Measurements from ENCODE around the gene TIE1. TPM values are rescaled to one million over a fixed set of nuclear protein-coding genes. Genes with fewer than 3 reads are reported as not detected.
"Not testable (repeated sequence)": the region's sequence is repeated elsewhere in the genome, so short reads cannot be mapped to it uniquely, and the experiment has no call there.

TIE1 gene
- total RNA-seq, 1 donor from 2014 or later, result 0.36 TPM

DNA sequence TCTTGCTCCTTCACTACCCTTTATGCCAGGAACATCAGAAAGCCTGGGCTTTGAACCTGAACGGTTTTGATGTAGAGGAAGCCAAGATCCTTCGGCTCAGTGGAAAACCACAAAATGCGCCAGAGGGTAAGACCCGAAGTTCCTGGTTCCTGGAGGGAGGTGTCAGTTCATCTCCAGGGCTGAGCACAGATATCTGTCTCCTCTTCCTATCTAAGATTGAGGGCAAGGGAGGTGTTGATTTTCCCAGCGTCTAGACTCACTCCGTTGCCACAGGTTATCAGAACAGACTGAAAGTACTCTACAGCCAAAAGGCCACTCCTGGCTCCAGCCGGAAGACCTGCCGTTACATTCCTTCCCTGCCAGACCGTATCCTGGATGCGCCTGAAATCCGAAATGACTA, 58.9 kb downstream of the TIE1 start:
- intact Hi-C loops (cut with micrococcal nuclease), result loop anchor here (2.0 to 10.0 kb wide), 5 partner anchors 29 to 615 kb away; partner anchors contain the start of genes ATP6V0B, B4GALT2, C1orf50 and DPH2
- Mint-ChIP-seq H3K9me3 (no peaks in the 10 kb centered on the region), H3K36me3 (ENCODE audit: low read depth) (peaks cover 58% of the 10 kb centered on the region), H3K4me3 (peak overlapping the region; percentile 96), H3K27ac (peak overlapping the region; percentile 79), H3K27me3 (ENCODE audit: insufficient read depth) (no peaks in the 10 kb centered on the region), H3K4me1 (ENCODE audit: low read depth) (peaks cover 56% of the 10 kb centered on the region)
- no peak for DNase-seq (ENCODE audit: low spot score)

- Mint-ChIP-seq H3K27ac (peak overlapping the region; percentile 45), H3K36me3 (ENCODE audit: low read depth) (peaks cover 64% of the 10 kb centered on the region), H3K4me1 (ENCODE audit: low read depth) (peaks cover 64% of the 10 kb centered on the region), H3K4me3 (peak overlapping the region; percentile 96), H3K9me3 (no peaks in the 10 kb centered on the region), H3K27me3 (ENCODE audit: insufficient read depth) (no peaks in the 10 kb centered on the region)
- intact Hi-C loops (cut with micrococcal nuclease), result loop anchor here (10.0 kb wide), 3 partner anchors 344 to 614 kb away; partner anchors contain the start of genes ATP6V0B, B4GALT2, DPH2 and ST3GAL3
- DNase-seq (ENCODE audit: low spot score), result no peak
These were observed 59.8 kb downstream of the TIE1 start for GRCh38 chr1:43360616-43361015.

- Mint-ChIP-seq H3K27ac (no peak overlapping the region), H3K4me1 (ENCODE audit: low read depth) (peaks cover 65% of the 10 kb centered on the region), H3K9me3 (no peaks in the 10 kb centered on the region), H3K4me3 (peak overlapping the region; percentile 41), H3K36me3 (ENCODE audit: low read depth) (peaks cover 62% of the 10 kb centered on the region), H3K27me3 (ENCODE audit: insufficient read depth) (no peaks in the 10 kb centered on the region)
- DNase-seq (ENCODE audit: low spot score), result no peak
- intact Hi-C loops (cut with micrococcal nuclease), result loop anchor here (10.0 kb wide), 3 partner anchors 341 to 611 kb away; partner anchors contain the start of genes ATP6V0B, B4GALT2, DPH2 and ST3GAL3
These were observed 62.6 kb downstream of the TIE1 start for GRCh38 chr1:43363283-43363934.

GRCh38 chr1:43363935-43364525, 63.2 kb downstream of the TIE1 start:
- DNase-seq (ENCODE audit: low spot score), result no peak
- Mint-ChIP-seq H3K27ac (peak overlapping the region; percentile 16), H3K4me3 (peak overlapping the region; percentile 41), H3K4me1 (ENCODE audit: low read depth) (peaks cover 69% of the 10 kb centered on the region), H3K36me3 (ENCODE audit: low read depth) (peaks cover 63% of the 10 kb centered on the region), H3K27me3 (ENCODE audit: insufficient read depth) (no peaks in the 10 kb centered on the region), H3K9me3 (no peaks in the 10 kb centered on the region)
- intact Hi-C loops (cut with micrococcal nuclease), result loop anchor here (10.0 kb wide), 3 partner anchors 341 to 611 kb away; partner anchors contain the start of genes ATP6V0B, B4GALT2, DPH2 and ST3GAL3

GRCh38 chr1:43365678-43366077, 64.9 kb downstream of the TIE1 start:
- Mint-ChIP-seq H3K36me3 (ENCODE audit: low read depth) (peaks cover 51% of the 10 kb centered on the region), H3K27me3 (ENCODE audit: insufficient read depth) (no peaks in the 10 kb centered on the region), H3K4me3 (peak overlapping the region; percentile 92), H3K9me3 (no peaks in the 10 kb centered on the region), H3K4me1 (ENCODE audit: low read depth) (peaks cover 59% of the 10 kb centered on the region), H3K27ac (peak overlapping the region; percentile 75)
- intact Hi-C loops (cut with micrococcal nuclease), result loop anchor here (5.0 to 10.0 kb wide), 6 partner anchors 93 to 683 kb away; partner anchors contain the start of genes ATP6V0B, B4GALT2, DPH2 and ST3GAL3
- DNase-seq (ENCODE audit: low spot score), result no peak

- H3K27ac Mint-ChIP-seq, result peak overlapping the region; percentile 75
- peaks cover 46% of the 10 kb centered on the region for H3K36me3 Mint-ChIP-seq (ENCODE audit: low read depth)
- no peaks in the 10 kb centered on the region for H3K27me3 Mint-ChIP-seq (ENCODE audit: insufficient read depth)
- H3K4me1 Mint-ChIP-seq (ENCODE audit: low read depth), result peaks cover 57% of the 10 kb centered on the region
- H3K4me3 Mint-ChIP-seq, result peak overlapping the region; percentile 92
- intact Hi-C loops (cut with micrococcal nuclease), result loop anchor here (5.0 to 10.0 kb wide), 6 partner anchors 94 to 684 kb away; partner anchors contain the start of genes ATP6V0B, B4GALT2, DPH2 and ST3GAL3
- no peaks in the 10 kb centered on the region for H3K9me3 Mint-ChIP-seq
- no peak for DNase-seq (ENCODE audit: low spot score)
These were observed 65.4 kb downstream of the TIE1 start for GRCh38 chr1:43366179-43366578.

DNA sequence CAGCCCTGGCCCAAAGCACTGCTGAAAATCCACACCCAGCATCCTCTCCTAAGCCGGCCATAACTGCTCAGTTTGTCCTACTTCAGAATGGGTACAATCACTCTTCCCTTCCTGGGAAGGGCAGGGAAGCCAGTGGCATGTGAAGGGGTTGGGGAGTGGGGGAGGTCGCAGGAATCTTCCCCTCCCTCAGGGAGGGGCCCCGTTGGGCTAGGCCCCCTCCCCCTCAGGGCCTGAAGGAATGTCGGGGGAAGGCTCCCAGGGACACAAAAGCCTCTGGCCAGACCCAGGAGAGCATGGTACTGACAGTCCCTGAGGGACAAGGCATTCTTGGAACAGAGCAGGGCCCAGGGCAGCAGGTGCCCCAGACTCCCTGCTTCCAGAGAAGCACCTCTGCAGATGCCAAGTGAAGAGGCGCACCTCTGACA, 65.8 kb downstream of the TIE1 start:
- no peak for DNase-seq (ENCODE audit: low spot score)
- Mint-ChIP-seq H3K4me1 (ENCODE audit: low read depth) (peaks cover 53% of the 10 kb centered on the region), H3K4me3 (peak overlapping the region; percentile 92), H3K36me3 (ENCODE audit: low read depth) (peaks cover 42% of the 10 kb centered on the region), H3K9me3 (no peaks in the 10 kb centered on the region), H3K27me3 (ENCODE audit: insufficient read depth) (no peaks in the 10 kb centered on the region), H3K27ac (peak overlapping the region; percentile 86)
- intact Hi-C loops (cut with micrococcal nuclease), result loop anchor here (5.0 to 10.0 kb wide), 6 partner anchors 94 to 684 kb away; partner anchors contain the start of genes ATP6V0B, B4GALT2, DPH2 and ST3GAL3

DNA sequence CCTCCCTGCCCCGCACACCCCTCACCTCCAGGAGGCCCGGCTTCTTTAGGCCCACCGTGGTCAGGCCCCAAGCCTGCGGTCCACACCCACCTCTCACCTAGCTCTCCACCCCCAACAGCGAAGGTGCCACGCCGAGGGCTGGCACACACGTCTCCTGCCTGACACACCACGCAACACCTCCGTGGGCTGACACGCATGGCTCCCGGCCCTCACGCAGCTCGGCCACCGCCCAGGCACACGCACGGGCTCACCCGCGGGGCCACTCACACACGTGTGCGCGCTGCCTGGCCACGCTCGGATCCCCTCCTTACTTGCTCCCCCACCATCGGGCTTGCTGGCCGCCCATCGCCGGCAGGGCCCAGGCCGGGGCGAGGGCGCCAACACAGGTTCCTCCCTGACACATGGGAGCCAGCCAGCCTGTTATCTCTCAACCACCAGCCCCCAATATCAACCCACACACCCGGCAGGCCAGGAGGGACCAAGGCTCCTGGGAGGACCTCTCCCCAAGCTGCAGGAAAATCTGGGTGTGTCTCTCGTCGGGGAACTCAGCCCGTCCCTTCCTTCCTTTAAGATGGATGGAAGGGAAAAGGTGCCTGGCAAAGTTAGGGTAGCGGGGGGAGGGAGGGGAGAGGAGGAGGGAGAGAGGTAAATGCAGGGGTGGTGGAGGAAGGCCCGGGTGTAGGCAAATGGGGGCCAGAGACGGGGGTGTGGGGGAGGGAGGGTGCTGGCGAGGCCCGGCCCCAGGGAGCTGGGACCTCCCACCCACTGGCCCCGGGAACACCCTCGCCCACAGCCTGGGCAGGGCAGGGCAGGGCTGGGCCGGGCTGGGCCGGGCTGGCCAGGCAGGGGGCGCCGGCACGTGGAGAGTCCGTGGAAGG, 66.5 kb downstream of the TIE1 start:
- peak overlapping the region; percentile 92 for H3K4me3 Mint-ChIP-seq
- H3K9me3 Mint-ChIP-seq, result no peaks in the 10 kb centered on the region
- peak; percentile 18 for DNase-seq (ENCODE audit: low spot score)
- H3K27ac Mint-ChIP-seq, result peak overlapping the region; percentile 86
- peaks cover 35% of the 10 kb centered on the region for H3K36me3 Mint-ChIP-seq (ENCODE audit: low read depth)
- peaks cover 46% of the 10 kb centered on the region for H3K4me1 Mint-ChIP-seq (ENCODE audit: low read depth)
- intact Hi-C loops (cut with micrococcal nuclease), result loop anchor here (5.0 to 10.0 kb wide), 6 partner anchors 95 to 685 kb away; partner anchors contain the start of genes ATP6V0B, B4GALT2, DPH2 and ST3GAL3
- H3K27me3 Mint-ChIP-seq (ENCODE audit: insufficient read depth), result no peaks in the 10 kb centered on the region

GRCh38 chr1:43367904-43368645, 67.3 kb downstream of the TIE1 start, which contains the start of gene ELOVL1:
ELOVL1 (minus strand) TSS chr1:43368011; CDS start chr1:43365609, 2,402 bp downstream.
- intact Hi-C loops (cut with micrococcal nuclease), result loop anchor here (1.0 to 10.0 kb wide), 13 partner anchors 10 to 686 kb away; partner anchors contain the start of genes ATP6V0B, B4GALT2, CDC20 and CFAP57
- Mint-ChIP-seq H3K9me3 (no peaks in the 10 kb centered on the region), H3K27ac (peak within 1 kb of the TSS; percentile 86), H3K4me3 (peak within 1 kb of the TSS; percentile 92), H3K27me3 (ENCODE audit: insufficient read depth) (no peaks in the 10 kb centered on the region), H3K36me3 (ENCODE audit: low read depth) (peaks cover 33% of the 10 kb centered on the region), H3K4me1 (ENCODE audit: low read depth) (peaks cover 43% of the 10 kb centered on the region)
- peak; percentile 85 for DNase-seq (ENCODE audit: low spot score)

- DNase-seq (ENCODE audit: low spot score), result no peak
- Mint-ChIP-seq H3K27me3 (ENCODE audit: insufficient read depth) (no peaks in the 10 kb centered on the region), H3K27ac (peak overlapping the region; percentile 85), H3K9me3 (no peaks in the 10 kb centered on the region), H3K4me1 (ENCODE audit: low read depth) (peaks cover 39% of the 10 kb centered on the region), H3K4me3 (peak overlapping the region; percentile 88), H3K36me3 (ENCODE audit: low read depth) (peaks cover 27% of the 10 kb centered on the region)
- intact Hi-C loops (cut with micrococcal nuclease), result loop anchor here (1.0 to 10.0 kb wide), 13 partner anchors 10 to 686 kb away; partner anchors contain the start of genes ATP6V0B, B4GALT2, CDC20 and CFAP57
These were observed 67.9 kb downstream of the TIE1 start for GRCh38 chr1:43368646-43369020.

DNA sequence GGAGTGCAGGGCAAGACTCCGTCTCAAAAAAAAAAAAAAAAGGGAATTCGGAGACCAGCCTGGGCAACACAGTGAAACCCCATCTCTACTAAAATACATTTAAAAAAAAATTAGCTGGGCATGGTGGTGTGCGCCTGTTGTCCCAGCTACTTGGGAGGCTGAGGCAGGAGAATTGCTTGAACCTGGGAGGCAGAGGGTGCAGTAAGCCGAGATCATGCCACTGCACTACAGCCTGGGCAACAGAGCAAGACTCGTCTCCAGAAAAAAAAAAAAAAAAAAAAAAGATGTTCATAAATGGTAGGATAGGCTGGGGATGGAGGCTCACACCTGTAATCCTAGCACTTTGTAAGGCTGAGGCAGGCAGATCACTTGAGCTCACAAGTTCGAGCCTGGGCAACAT, 69.0 kb downstream of the TIE1 start:
- not testable (repeated sequence) for H3K27me3 Mint-ChIP-seq (ENCODE audit: insufficient read depth); DNase-seq (ENCODE audit: low spot score); H3K27ac Mint-ChIP-seq; H3K9me3 Mint-ChIP-seq
- Mint-ChIP-seq H3K36me3 (ENCODE audit: low read depth) (peaks cover 17% of the 10 kb centered on the region), H3K4me3 (peak overlapping the region; percentile 16), H3K4me1 (ENCODE audit: low read depth) (peaks cover 30% of the 10 kb centered on the region)
- intact Hi-C loops (cut with micrococcal nuclease), result loop anchor here (5.0 to 10.0 kb wide), 6 partner anchors 97 to 687 kb away; partner anchors contain the start of genes ATP6V0B, B4GALT2, DPH2 and ST3GAL3
